Measurements from ENCODE around the gene RSRC1.

Gene RSRC1

DNA sequence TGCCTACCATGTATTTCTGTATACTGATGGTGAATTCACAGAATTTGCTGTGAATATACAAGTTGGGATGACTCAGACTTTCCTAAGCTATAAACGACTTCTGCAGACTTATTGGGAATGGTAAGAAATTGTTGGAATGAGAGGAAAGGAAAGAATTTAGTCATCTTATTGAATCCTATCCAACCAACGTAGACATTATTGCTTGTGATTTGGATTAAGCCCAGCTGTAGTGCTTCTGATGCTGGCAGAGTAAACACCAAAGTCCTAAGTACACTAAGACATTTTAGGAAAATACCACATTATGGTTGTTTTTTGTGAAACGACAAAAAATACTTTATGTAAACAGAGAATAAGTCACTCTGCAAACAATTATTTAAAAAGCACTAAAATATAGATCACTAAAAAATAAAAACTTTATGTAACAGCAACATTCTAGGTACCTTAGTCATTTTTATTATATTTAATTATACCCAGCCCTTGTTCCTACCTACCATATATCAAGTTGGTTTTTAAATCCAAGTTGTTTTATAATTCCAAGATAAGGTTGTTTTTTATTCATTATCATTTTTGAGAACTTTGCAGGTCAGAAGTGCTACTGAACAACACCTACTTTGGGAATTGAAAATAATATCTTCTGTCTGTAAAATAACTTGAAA lies 361.9 kb downstream of the RSRC1 start:
- TF ChIP-seq, protein P1, sequence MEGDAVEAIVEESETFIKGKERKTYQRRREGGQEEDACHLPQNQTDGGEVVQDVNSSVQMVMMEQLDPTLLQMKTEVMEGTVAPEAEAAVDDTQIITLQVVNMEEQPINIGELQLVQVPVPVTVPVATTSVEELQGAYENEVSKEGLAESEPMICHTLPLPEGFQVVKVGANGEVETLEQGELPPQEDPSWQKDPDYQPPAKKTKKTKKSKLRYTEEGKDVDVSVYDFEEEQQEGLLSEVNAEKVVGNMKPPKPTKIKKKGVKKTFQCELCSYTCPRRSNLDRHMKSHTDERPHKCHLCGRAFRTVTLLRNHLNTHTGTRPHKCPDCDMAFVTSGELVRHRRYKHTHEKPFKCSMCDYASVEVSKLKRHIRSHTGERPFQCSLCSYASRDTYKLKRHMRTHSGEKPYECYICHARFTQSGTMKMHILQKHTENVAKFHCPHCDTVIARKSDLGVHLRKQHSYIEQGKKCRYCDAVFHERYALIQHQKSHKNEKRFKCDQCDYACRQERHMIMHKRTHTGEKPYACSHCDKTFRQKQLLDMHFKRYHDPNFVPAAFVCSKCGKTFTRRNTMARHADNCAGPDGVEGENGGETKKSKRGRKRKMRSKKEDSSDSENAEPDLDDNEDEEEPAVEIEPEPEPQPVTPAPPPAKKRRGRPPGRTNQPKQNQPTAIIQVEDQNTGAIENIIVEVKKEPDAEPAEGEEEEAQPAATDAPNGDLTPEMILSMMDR (IDR thresholded peaks at IDR 0.05; ENCODE audit: insufficient read depth, missing control alignments): no peak
- FAIRE-seq: no peak
- no peak for DNase-seq (ENCODE audit: insufficient read length, low spot score)

- no peak for FAIRE-seq
- no peak for DNase-seq (ENCODE audit: insufficient read length, low spot score)
Observed at GRCh38 chr3:158479051-158479450, 369.2 kb downstream of the RSRC1 start.

DNA sequence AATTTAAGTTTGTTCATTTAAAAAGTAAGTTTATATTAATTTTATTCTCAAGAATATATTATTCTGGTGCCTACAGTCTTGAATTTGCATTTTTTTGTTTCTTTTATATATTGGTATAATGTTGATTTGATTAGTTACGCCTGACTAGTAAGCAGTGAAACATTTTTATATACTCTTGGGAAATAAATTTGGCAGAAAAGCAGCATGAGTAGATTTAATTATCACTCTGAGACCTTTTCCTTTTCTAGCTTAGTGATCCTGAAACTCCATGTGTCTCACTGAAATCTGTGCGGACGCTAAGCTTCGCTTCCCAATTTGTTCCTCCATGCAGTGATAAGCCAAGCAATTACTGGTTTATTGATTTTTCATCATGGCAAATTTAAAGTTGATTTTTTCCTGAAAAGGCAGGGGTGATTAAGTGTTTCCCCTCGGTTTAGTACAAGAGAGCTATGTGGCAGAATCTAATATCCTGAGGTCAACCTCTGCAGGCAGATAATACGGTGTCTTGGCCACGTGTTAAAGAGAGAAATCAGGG lies 373.9 kb downstream of the RSRC1 start:
- TF ChIP-seq, protein P1 (IDR thresholded peaks at IDR 0.05; ENCODE audit: insufficient read depth, missing control alignments): no peak
- FAIRE-seq (no peak), DNase-seq (ENCODE audit: insufficient read length, low spot score) (no peak)

More at GRCh38 chr3:158479051-158479450, 369.2 kb downstream of the RSRC1 start:
- TF ChIP-seq, protein P1 (IDR thresholded peaks at IDR 0.05; ENCODE audit: insufficient read depth, missing control alignments): no peak

- DNase-seq (ENCODE audit: insufficient read length, low spot score): no peak
- FAIRE-seq: no peak
- TF ChIP-seq, protein P1 (IDR thresholded peaks at IDR 0.05; ENCODE audit: insufficient read depth, missing control alignments): no peak
Observed at GRCh38 chr3:158486200-158486599, 376.3 kb downstream of the RSRC1 start.

DNA sequence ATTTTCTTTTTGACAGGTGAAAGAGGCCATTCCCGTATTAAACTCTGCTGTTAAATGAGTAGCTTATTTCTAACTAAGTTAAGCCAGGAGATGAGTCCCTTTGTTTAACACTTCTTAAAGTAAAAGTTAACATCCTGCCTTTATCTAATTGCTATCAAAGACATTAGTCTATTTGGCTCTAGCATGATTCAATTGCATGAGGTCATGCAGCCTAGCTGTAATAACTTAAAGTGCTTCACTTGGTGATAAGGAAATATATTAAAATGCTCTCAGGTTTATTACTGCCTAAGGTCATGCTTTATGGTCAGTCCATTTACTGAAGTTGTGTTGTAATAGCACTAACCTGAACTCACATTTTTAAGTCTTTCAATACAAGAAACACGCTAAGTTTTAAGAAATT lies 378.8 kb downstream of the RSRC1 start:
- no peak for DNase-seq (ENCODE audit: insufficient read length, low spot score)
- TF ChIP-seq, protein P1 (IDR thresholded peaks at IDR 0.05; ENCODE audit: insufficient read depth, missing control alignments): no peak
- FAIRE-seq: no peak

- no peak for DNase-seq (ENCODE audit: insufficient read length, low spot score)
- TF ChIP-seq, protein P1 (IDR thresholded peaks at IDR 0.05; ENCODE audit: insufficient read depth, missing control alignments): no peak
- no peak for FAIRE-seq
Observed at GRCh38 chr3:158489181-158489580, 379.3 kb downstream of the RSRC1 start.

DNA sequence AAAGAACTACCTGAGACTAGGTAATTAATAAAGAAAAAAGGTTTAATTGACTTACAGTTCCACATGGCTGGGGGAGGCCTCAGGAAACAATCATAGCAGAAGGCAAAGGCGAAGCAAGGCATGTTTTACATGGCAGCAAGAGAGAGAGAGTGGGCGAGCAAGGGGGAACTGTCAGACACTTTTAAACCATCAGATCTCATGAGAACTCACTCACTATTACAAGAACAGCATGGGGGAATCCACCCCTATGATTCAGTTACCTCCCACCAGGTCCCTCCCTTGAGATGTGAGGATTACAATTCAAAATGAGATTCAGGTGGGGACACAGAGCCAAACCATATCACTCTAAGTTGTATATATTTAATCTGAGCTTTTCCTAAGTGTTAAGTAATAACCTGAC lies 382.1 kb downstream of the RSRC1 start:
- no peak for DNase-seq (ENCODE audit: insufficient read length, low spot score)
- TF ChIP-seq, protein P1 (IDR thresholded peaks at IDR 0.05; ENCODE audit: insufficient read depth, missing control alignments): no peak

More for the DNA sequence above, 382.1 kb downstream of the RSRC1 start:
- FAIRE-seq: no peak
